Measurements from ENCODE around the gene HYDIN.

HYDIN gene

GRCh38 chr16:70777973-70778406, 452.5 kb downstream of the HYDIN start:
- no peak overlapping the region for H3K4me3 ChIP-seq (ENCODE audit: low read depth, low read length)
- in situ Hi-C loops (cut with HindIII; ENCODE audit: low sequenced_read_pairs): no loop called here
- DNase-seq (ENCODE audit: low read depth): no peak
- no peak for TF ChIP-seq CTCF (IDR thresholded peaks at IDR 0.05; ENCODE audit: low read depth, low read length, missing control alignments)

- no peak overlapping the region for H3K4me3 ChIP-seq (ENCODE audit: low read depth, low read length)
- DNase-seq (ENCODE audit: low read depth): no peak
- in situ Hi-C loops (cut with HindIII; ENCODE audit: low sequenced_read_pairs): no loop called here
- TF ChIP-seq CTCF (IDR thresholded peaks at IDR 0.05; ENCODE audit: low read depth, low read length, missing control alignments): no peak
Observed at GRCh38 chr16:70777496-70777895, 453.0 kb downstream of the HYDIN start.

GRCh38 chr16:70775399-70775798, 455.1 kb downstream of the HYDIN start:
- TF ChIP-seq CTCF (IDR thresholded peaks at IDR 0.05; ENCODE audit: low read depth, low read length, missing control alignments): no peak
- H3K4me3 ChIP-seq (ENCODE audit: low read depth, low read length): no peak overlapping the region
- DNase-seq (ENCODE audit: low read depth): no peak
- in situ Hi-C loops (cut with HindIII; ENCODE audit: low sequenced_read_pairs): no loop called here

DNA sequence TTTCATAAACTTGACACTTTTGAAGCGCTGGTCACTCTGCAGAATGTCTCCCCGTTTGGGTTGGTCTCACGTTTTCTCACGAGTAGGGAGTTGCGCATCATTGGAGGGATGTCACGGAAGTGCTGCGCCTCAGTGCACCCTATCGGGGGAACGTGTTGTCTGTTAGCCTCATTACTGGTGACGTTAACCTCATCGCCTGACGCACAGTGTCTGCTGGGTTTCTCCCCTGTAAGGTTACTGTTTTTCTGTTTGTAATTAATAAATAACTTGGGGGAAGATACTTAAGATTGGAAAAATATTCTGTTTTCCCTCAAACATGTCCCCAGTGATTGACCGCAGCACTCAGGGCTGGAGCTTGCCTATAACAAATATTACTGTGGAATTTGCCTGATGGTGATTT, 456.3 kb downstream of the HYDIN start:
- H3K4me3 ChIP-seq (ENCODE audit: low read depth, low read length): no peak overlapping the region
- no peak for TF ChIP-seq CTCF (IDR thresholded peaks at IDR 0.05; ENCODE audit: low read depth, low read length, missing control alignments)
- DNase-seq (ENCODE audit: low read depth): no peak
- in situ Hi-C loops (cut with HindIII; ENCODE audit: low sequenced_read_pairs): loop anchor here (25.0 kb wide), 1 partner anchor 237 kb away; no protein-coding TSS in a partner anchor

GRCh38 chr16:70772493-70772892, 458.0 kb downstream of the HYDIN start:
- in situ Hi-C loops (cut with HindIII; ENCODE audit: low sequenced_read_pairs): loop anchor here (25.0 kb wide), 1 partner anchor 235 kb away; no protein-coding TSS in a partner anchor
- no peak for TF ChIP-seq CTCF (IDR thresholded peaks at IDR 0.05; ENCODE audit: low read depth, low read length, missing control alignments)
- no peak overlapping the region for H3K4me3 ChIP-seq (ENCODE audit: low read depth, low read length)
- no peak for DNase-seq (ENCODE audit: low read depth)

- in situ Hi-C loops (cut with HindIII; ENCODE audit: low sequenced_read_pairs): loop anchor here (25.0 kb wide), 1 partner anchor 234 kb away; no protein-coding TSS in a partner anchor
- TF ChIP-seq CTCF (IDR thresholded peaks at IDR 0.05; ENCODE audit: low read depth, low read length, missing control alignments): peak; percentile 95
- no peak for DNase-seq (ENCODE audit: low read depth)
- no peak overlapping the region for H3K4me3 ChIP-seq (ENCODE audit: low read depth, low read length)
Observed at GRCh38 chr16:70770626-70771552, 459.6 kb downstream of the HYDIN start.

All from astrocyte of the cerebellum (primary cell).